ENCODE measurements around the gene CRELD1. TPM values are rescaled to one million over a fixed set of nuclear protein-coding genes. Genes with fewer than 3 reads are reported as not detected.
A peak's percentile ranks its signal among the peaks of the same experiment; 100 is the strongest.

The CRELD1 gene
- total RNA-seq, 2 donors from 2014 or later = 19.8 to 23.6 TPM

- Histone ChIP-seq H3K27ac (peak overlapping the region; percentile 77 to 97 (median 90)), H3K4me1 (peaks cover 35% of the 10 kb centered on the region), H3K27me3 (no peaks in the 10 kb centered on the region), H3K36me3 (replicated peaks in 1 of 2; ENCODE audit: insufficient read depth in 1 of 2, low read depth in 2 of 2) (no peaks in the 10 kb centered on the region), H3K9me3 (no peaks in the 10 kb centered on the region), H3K4me3 (peak overlapping the region; percentile 0 to 50)
- TF ChIP-seq POLR2A (IDR thresholded peaks at IDR 0.05) = no peak
- peak in 3 of 7 experiments; percentile 18 to 21 (median 20) for TF ChIP-seq CTCF (IDR thresholded peaks at IDR 0.05)
- intact Hi-C loops (cut with DNase I) = no loop called here
- DNase-seq (peak in 3 of 4 donors; percentile 22 to 29 (median 22)), ATAC-seq (no peak)
- 6 to 10% methylated on average over 11 of the region's 11 CpGs for WGBS, 2 donors
Measured at GRCh38 chr3:9934235-9934621, 594 bp downstream of the CRELD1 start.

GRCh38 chr3:9934993-9935392, 1.4 kb downstream of the CRELD1 start:
- ATAC-seq = no peak
- TF ChIP-seq POLR2A (IDR thresholded peaks at IDR 0.05) (no peak), CTCF (IDR thresholded peaks at IDR 0.05) (no peak)
- Histone ChIP-seq H3K36me3 (replicated peaks in 1 of 2; ENCODE audit: insufficient read depth in 1 of 2, low read depth in 2 of 2) (no peaks in the 10 kb centered on the region), H3K4me1 (peaks cover 35% of the 10 kb centered on the region), H3K27ac (no peak overlapping the region), H3K9me3 (no peaks in the 10 kb centered on the region), H3K27me3 (no peaks in the 10 kb centered on the region), H3K4me3 (no peak overlapping the region)
- intact Hi-C loops (cut with DNase I) = no loop called here
- no peak for DNase-seq
- whole genome bisulfite sequencing, 2 donors = 35 to 45% methylated on average over 4 of the region's 4 CpGs

GRCh38 chr3:9935966-9936510, 2.4 kb downstream of the CRELD1 start:
- Histone ChIP-seq H3K27me3 (no peaks in the 10 kb centered on the region), H3K4me1 (peaks cover 35% of the 10 kb centered on the region)
- intact Hi-C loops (cut with DNase I) = no loop called here

GRCh38 chr3:9937486-9938238, 4.0 kb downstream of the CRELD1 start:
- no peak for TF ChIP-seq CTCF (IDR thresholded peaks at IDR 0.05)
- no peak for TF ChIP-seq POLR2A (IDR thresholded peaks at IDR 0.05)

More at GRCh38 chr3:9935966-9936510, 2.4 kb downstream of the CRELD1 start:
- WGBS, 2 donors = 92 to 97% methylated on average over 5 of the region's 5 CpGs
- Histone ChIP-seq H3K27ac (no peak overlapping the region), H3K4me3 (no peak overlapping the region), H3K36me3 (replicated peaks in 1 of 2; ENCODE audit: insufficient read depth in 1 of 2, low read depth in 2 of 2) (no peaks in the 10 kb centered on the region), H3K9me3 (no peaks in the 10 kb centered on the region)
- DNase-seq = no peak
- TF ChIP-seq POLR2A (IDR thresholded peaks at IDR 0.05) = no peak
- no peak for TF ChIP-seq CTCF (IDR thresholded peaks at IDR 0.05)
- no peak for ATAC-seq

More at GRCh38 chr3:9937486-9938238, 4.0 kb downstream of the CRELD1 start:
- intact Hi-C loops (cut with DNase I) = no loop called here
- H3K9me3 ChIP-seq = no peaks in the 10 kb centered on the region
- ATAC-seq (no peak), DNase-seq (no peak)
- peaks cover 27% of the 10 kb centered on the region for H3K4me1 ChIP-seq
- H3K36me3 ChIP-seq (replicated peaks in 1 of 2; ENCODE audit: insufficient read depth in 1 of 2, low read depth in 2 of 2) = no peaks in the 10 kb centered on the region
- no peak overlapping the region for H3K4me3 ChIP-seq
- WGBS, 2 donors = 93 to 97% methylated on average over 11 to 13 of the region's 13 CpGs
- no peak overlapping the region for H3K27ac ChIP-seq
- no peaks in the 10 kb centered on the region for H3K27me3 ChIP-seq

Measured in body of pancreas (tissue), 4 donors.